ENCODE data around the gene CADPS. TPM values are rescaled to one million over a fixed set of nuclear protein-coding genes. Genes with fewer than 3 reads are reported as not detected.

The CADPS gene
- total RNA-seq, 2 experiments from 2014 or later = 61.3 to 68.6 TPM

GRCh38 chr3:62368290-62368704 lies 506.9 kb downstream of the CADPS start:
- H4K20me1 ChIP-seq (ENCODE audit: insufficient read depth, low read length) = no peaks in the 10 kb centered on the region

GRCh38 chr3:62367763-62368195 lies 507.4 kb downstream of the CADPS start:
- BruUV-seq (replicated peaks) = no TSS peak
- no peak overlapping the region for H3K4me3 ChIP-seq (ENCODE audit: low read depth, low read length, poor library complexity, severe bottlenecking)
- no peak for DNase-seq (ENCODE audit: low spot score)
- H3K4me2 ChIP-seq (ENCODE audit: low read length) = no peak overlapping the region
- no peak for TF ChIP-seq CTCF (conservative IDR thresholded peaks at IDR 0.05; ENCODE audit: low read length)
- TF ChIP-seq EZH2phosphoT487 (IDR thresholded peaks at IDR 0.05; ENCODE audit: borderline replicate concordance, low read depth, low read length) = no peak
- H4K20me1 ChIP-seq (ENCODE audit: insufficient read depth, low read length) = no peaks in the 10 kb centered on the region
- no peak overlapping the region for H2AFZ ChIP-seq (ENCODE audit: low read length)
- ChIA-PET CTCF (ENCODE audit: unreplicated experiment) (no interaction called here), POLR2A (no interaction called here)
- no peaks in the 10 kb centered on the region for H3K9me3 ChIP-seq (ENCODE audit: low read length)
- no peaks in the 10 kb centered on the region for H3K79me2 ChIP-seq (ENCODE audit: insufficient read depth, low read depth, low read length)
- no peak overlapping the region for H3K27ac ChIP-seq (ENCODE audit: low read depth, low read length, poor library complexity, severe bottlenecking)
- intact Hi-C loops (cut with micrococcal nuclease; ENCODE audit: unreplicated experiment) = no loop called here
- H3K36me3 ChIP-seq (ENCODE audit: insufficient read depth, low read length) = no peaks in the 10 kb centered on the region
- H3K9me2 ChIP-seq (ENCODE audit: insufficient read depth, low read length) = no peaks in the 10 kb centered on the region
- H3K4me1 ChIP-seq (ENCODE audit: insufficient read depth, low read length, poor library complexity, severe bottlenecking) = no peaks in the 10 kb centered on the region

More at GRCh38 chr3:62368290-62368704, 506.9 kb downstream of the CADPS start:
- DNase-seq (ENCODE audit: low spot score) = no peak
- H3K4me2 ChIP-seq (ENCODE audit: low read length) = no peak overlapping the region
- H3K27ac ChIP-seq (ENCODE audit: low read depth, low read length, poor library complexity, severe bottlenecking) = no peak overlapping the region
- H3K4me3 ChIP-seq (ENCODE audit: low read depth, low read length, poor library complexity, severe bottlenecking) = no peak overlapping the region
- no peaks in the 10 kb centered on the region for H3K9me3 ChIP-seq (ENCODE audit: low read length)
- intact Hi-C loops (cut with micrococcal nuclease; ENCODE audit: unreplicated experiment) = no loop called here
- BruUV-seq (replicated peaks) = no TSS peak
- no peaks in the 10 kb centered on the region for H3K4me1 ChIP-seq (ENCODE audit: insufficient read depth, low read length, poor library complexity, severe bottlenecking)
- ChIA-PET POLR2A (no interaction called here), CTCF (ENCODE audit: unreplicated experiment) (no interaction called here)
- H3K36me3 ChIP-seq (ENCODE audit: insufficient read depth, low read length) = no peaks in the 10 kb centered on the region
- H2AFZ ChIP-seq (ENCODE audit: low read length) = no peak overlapping the region
- no peaks in the 10 kb centered on the region for H3K9me2 ChIP-seq (ENCODE audit: insufficient read depth, low read length)
- TF ChIP-seq EZH2phosphoT487 (IDR thresholded peaks at IDR 0.05; ENCODE audit: borderline replicate concordance, low read depth, low read length) = no peak
- TF ChIP-seq CTCF (conservative IDR thresholded peaks at IDR 0.05; ENCODE audit: low read length) = no peak
- no peaks in the 10 kb centered on the region for H3K79me2 ChIP-seq (ENCODE audit: insufficient read depth, low read depth, low read length)

GRCh38 chr3:62366126-62366484 lies 509.1 kb downstream of the CADPS start:
- H3K27ac ChIP-seq (ENCODE audit: low read depth, low read length, poor library complexity, severe bottlenecking) = no peak overlapping the region
- no peak overlapping the region for H2AFZ ChIP-seq (ENCODE audit: low read length)
- CTCF ChIA-PET (ENCODE audit: unreplicated experiment) = no interaction called here
- intact Hi-C loops (cut with micrococcal nuclease; ENCODE audit: unreplicated experiment) = no loop called here
- no peak overlapping the region for H3K4me2 ChIP-seq (ENCODE audit: low read length)
- no peaks in the 10 kb centered on the region for H3K9me3 ChIP-seq (ENCODE audit: low read length)
- POLR2A ChIA-PET = interaction anchor here (0.7 kb wide), 1 partner anchor 506 kb away, joined by 7 read pairs; no protein-coding TSS in a partner anchor
- no TSS peak for BruUV-seq (replicated peaks)
- no peak for TF ChIP-seq EZH2phosphoT487 (IDR thresholded peaks at IDR 0.05; ENCODE audit: borderline replicate concordance, low read depth, low read length)
- TF ChIP-seq CTCF (conservative IDR thresholded peaks at IDR 0.05; ENCODE audit: low read length) = no peak
- DNase-seq (ENCODE audit: low spot score) = no peak
- H3K79me2 ChIP-seq (ENCODE audit: insufficient read depth, low read depth, low read length) = no peaks in the 10 kb centered on the region
- no peaks in the 10 kb centered on the region for H4K20me1 ChIP-seq (ENCODE audit: insufficient read depth, low read length)
- H3K4me3 ChIP-seq (ENCODE audit: low read depth, low read length, poor library complexity, severe bottlenecking) = no peak overlapping the region
- no peaks in the 10 kb centered on the region for H3K36me3 ChIP-seq (ENCODE audit: insufficient read depth, low read length)
- H3K9me2 ChIP-seq (ENCODE audit: insufficient read depth, low read length) = no peaks in the 10 kb centered on the region
- no peaks in the 10 kb centered on the region for H3K4me1 ChIP-seq (ENCODE audit: insufficient read depth, low read length, poor library complexity, severe bottlenecking)

All from OCI-LY7 (cell line).